Ovary (tissue), 9 donors: Measurements from ENCODE around the gene EEF2K. TPM values are rescaled to one million over a fixed set of nuclear protein-coding genes. Genes with fewer than 3 reads are reported as not detected.
A peak's percentile ranks its signal among the peaks of the same experiment; 100 is the strongest.

ENCODE experiments used
- DNase-seq, 5 donors: peaks; one replicate each; pipeline ENCODE4 v3.0.0-alpha.2; 2019 to 2020
- H3K27ac ChIP-seq, 2 donors: fragments of 200-600 bp; one replicate each; pipeline versions ENCODE4 v1.5.1 to v1.8.0; 2019 to 2022
- H3K27me3 ChIP-seq: fragments of 200-600 bp; one replicate; pipeline ENCODE4 v1.8.0; 2022
- H3K36me3 ChIP-seq: fragments of 200-600 bp; sonication (generic); one replicate; pipeline ENCODE4 v1.5.1; 2019
- H3K4me1 ChIP-seq: one replicate; pipeline ENCODE4 v1.8.1; 2013; ENCODE audit warnings: mild to moderate bottlenecking, moderate library complexity; ENCODE audit not compliant: insufficient read depth
- H3K4me3 ChIP-seq: fragments of 200-600 bp; sonication (generic); one replicate; pipeline ENCODE4 v1.5.1; 2017
- H3K9me3 ChIP-seq, 2 donors: fragments of 200-600 bp in 1 of 2; sonication (generic) in 1 of 2; one replicate each; pipeline versions ENCODE4 v1.5.1 to v1.8.1; 2013 to 2019; ENCODE audit warnings: mild to moderate bottlenecking in 1 of 2, moderate library complexity in 1 of 2
- EP300 ChIP-seq: sonication (generic); formaldehyde crosslinking; IDR thresholded peaks from one replicate; pipeline ENCODE4 v1.6.1; 2017; ENCODE audit warnings: antibody characterized with exemption
- POLR2A ChIP-seq: fragments of 450-650 bp; IDR thresholded peaks from one replicate; pipeline ENCODE4 v1.6.1; 2017; ENCODE audit warnings: antibody characterized with exemption, mild to moderate bottlenecking, moderate library complexity
- WGBS, 3 donors: extraction: QIAGEN DNeasy Blood & Tissue Kit in 1 of 3; methylation state at CpG; one replicate each; pipeline versions ENCODE4 v1.1.5 to v1.1.7; 2013 to 2017; 5-methylcytosine and 5-hydroxymethylcytosine counted together
- intact Hi-C, 4 donors: fragments of 100-400 bp; cut with DNase I; formaldehyde crosslinking; loops; one replicate each; pipeline versions ENCODE4 v1.11.0 to v1.15.1; 2022 to 2023
- polyA plus RNA-seq, 2 donors: library from polyadenylated mRNA; stranded (reverse); fragments of 200-250 nt in 1 of 2; fragments of 350-450 nt in 1 of 2; fragmentation: Illumina TruSeq in 1 of 2; extraction: RNeasy Lipid Tissue Mini Kit (QIAGEN cat#74804) in 1 of 2; gene quantifications; one replicate each; pipeline ENCODE4 v1.2.3, GENCODE V29; 2013 to 2014
- total RNA-seq, 7 donors: library from RNA; depleted of rRNA in 2 of 7; stranded (reverse); fragments of >200 nt in 2 of 7; fragmentation: NEBNext Ultra II Directional in 3 of 7; extraction: Animal tissue kit (Norgen Biotek cat#: 25700) in 3 of 7; gene quantifications; one replicate each; pipeline versions ENCODE4 v1.1.0 to v1.2.4, GENCODE V29; 2016 to 2023
- TF ChIP-seq, protein P1 (sequence below), 3 donors: fragments of 450-650 bp in 2 of 3; fragments of 200-600 bp in 1 of 3; IDR thresholded peaks; one replicate each; pipeline versions ENCODE4 v1.5.1 to v1.8.0; 2016 to 2022; ENCODE audit warnings: antibody characterized with exemption in 3 of 3, mild to moderate bottlenecking in 1 of 3
- donor health status: DM: no; HTN: no; CAD: no; lungs with moderate emphysema.
- donor health status: DM: no; HTN: no; CAD: no.
- donor health status: Bipolar disorder and iron deficiency.
- donor health status: DM: yes; HTN: yes; CAD: no.
- donor health status: DM: no; HTN: no; CAD: no.
- donor health status: DM: yes; HTN: yes; CAD: no.

The EEF2K gene
- total and polyA plus RNA-seq, 9 donors = 8.1 to 37.6 (median 26.0) TPM

DNA sequence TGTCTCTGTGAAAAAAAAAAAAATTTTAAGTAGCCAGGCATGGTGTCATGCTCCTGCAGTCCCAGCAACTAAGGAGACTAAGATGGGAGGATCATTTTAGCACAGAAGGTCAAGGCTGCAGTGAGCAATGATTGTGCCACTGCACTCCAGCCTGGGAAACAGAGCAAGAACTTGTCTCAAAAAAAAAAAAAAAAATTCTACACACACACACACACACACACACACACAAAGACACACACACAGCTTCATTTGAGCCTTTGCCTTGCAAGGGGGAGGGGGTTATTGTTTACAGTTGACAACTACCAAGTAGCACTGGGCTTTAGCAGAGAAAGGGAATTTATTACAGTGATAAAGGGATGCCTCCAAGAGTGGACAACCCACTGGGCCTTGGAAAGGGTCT is 86.2 kb downstream of the EEF2K start:
- H3K27ac ChIP-seq = no peak overlapping the region
- intact Hi-C loops = loop anchor here in 3 of 4 donors (10.0 kb wide), 1 partner anchor 288 kb away; the partner anchor contains the start of genes MOSMO (in 3 of the 3) and PDZD9 (in 3 of the 3)
- H3K9me3 ChIP-seq = no peaks in the 10 kb centered on the region
- no peaks in the 10 kb centered on the region for H3K36me3 ChIP-seq
- no peaks in the 10 kb centered on the region for H3K27me3 ChIP-seq
- TF ChIP-seq EP300 (no peak), POLR2A (no peak)
- TF ChIP-seq, protein P1, sequence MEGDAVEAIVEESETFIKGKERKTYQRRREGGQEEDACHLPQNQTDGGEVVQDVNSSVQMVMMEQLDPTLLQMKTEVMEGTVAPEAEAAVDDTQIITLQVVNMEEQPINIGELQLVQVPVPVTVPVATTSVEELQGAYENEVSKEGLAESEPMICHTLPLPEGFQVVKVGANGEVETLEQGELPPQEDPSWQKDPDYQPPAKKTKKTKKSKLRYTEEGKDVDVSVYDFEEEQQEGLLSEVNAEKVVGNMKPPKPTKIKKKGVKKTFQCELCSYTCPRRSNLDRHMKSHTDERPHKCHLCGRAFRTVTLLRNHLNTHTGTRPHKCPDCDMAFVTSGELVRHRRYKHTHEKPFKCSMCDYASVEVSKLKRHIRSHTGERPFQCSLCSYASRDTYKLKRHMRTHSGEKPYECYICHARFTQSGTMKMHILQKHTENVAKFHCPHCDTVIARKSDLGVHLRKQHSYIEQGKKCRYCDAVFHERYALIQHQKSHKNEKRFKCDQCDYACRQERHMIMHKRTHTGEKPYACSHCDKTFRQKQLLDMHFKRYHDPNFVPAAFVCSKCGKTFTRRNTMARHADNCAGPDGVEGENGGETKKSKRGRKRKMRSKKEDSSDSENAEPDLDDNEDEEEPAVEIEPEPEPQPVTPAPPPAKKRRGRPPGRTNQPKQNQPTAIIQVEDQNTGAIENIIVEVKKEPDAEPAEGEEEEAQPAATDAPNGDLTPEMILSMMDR (IDR thresholded peaks at IDR 0.05) = no peak
- DNase-seq = no peak
- H3K4me1 ChIP-seq = no peaks in the 10 kb centered on the region
- no peak overlapping the region for H3K4me3 ChIP-seq

DNA sequence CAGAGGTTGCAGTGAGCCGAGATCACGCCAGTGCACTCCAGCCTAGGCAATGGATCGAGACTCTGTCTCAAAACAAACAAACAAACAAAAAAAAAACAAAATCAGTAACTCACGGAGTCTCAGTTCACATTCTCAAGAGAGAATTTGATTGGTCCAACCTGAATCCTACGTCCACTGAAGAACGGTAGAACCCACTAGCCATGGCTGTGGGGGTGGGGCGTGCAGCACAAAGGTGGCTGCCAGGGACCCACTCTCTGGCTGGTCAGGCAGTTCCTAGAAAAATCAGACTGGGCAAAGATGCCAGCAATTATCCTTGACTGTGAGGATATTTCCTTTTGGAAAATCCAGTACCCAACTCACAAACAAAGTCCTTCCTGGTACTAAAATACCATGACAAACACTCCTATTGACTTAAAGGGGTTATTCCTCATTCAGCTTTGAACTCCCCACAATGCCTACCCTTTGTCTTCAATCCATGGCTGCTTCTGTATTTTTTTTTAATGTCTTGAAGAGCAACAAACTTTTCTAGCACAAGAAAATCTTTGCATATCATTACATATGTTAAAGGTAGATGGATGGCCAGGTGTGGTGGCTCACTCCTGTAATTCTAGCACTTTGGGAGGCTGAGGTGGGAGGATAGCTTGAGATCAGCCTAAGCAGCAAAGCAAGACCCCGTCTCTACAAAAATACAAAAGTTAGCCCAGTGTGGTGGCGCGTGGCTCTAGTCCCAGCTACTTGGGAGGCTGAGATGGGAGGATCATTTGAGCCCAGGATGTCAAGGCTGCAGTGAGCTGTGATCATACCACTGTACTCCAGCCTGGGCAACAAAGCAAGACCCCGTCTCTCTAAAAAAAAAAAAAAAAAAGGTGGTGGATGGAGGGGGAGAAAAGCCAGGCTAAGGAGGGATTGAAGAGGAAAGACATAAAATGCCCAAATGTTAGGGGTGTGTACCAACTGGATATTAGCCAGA is 87.3 kb downstream of the EEF2K start:
- H3K9me3 ChIP-seq = no peaks in the 10 kb centered on the region
- TF ChIP-seq, protein P1 (IDR thresholded peaks at IDR 0.05) = no peak
- TF ChIP-seq POLR2A (no peak), EP300 (no peak)
- 81 to 89% (median 87%) methylated on average over 11 of the region's 11 CpGs for WGBS, 3 donors
- H3K36me3 ChIP-seq = no peaks in the 10 kb centered on the region
- H3K27ac ChIP-seq = no peak overlapping the region
- no peaks in the 10 kb centered on the region for H3K4me1 ChIP-seq
- no peaks in the 10 kb centered on the region for H3K27me3 ChIP-seq
- no peak overlapping the region for H3K4me3 ChIP-seq
- no peak for DNase-seq
- intact Hi-C loops = loop anchor here in 3 of 4 donors (10.0 kb wide), 1 partner anchor 289 kb away; the partner anchor contains the start of genes MOSMO (in 3 of the 3) and PDZD9 (in 3 of the 3)

DNA sequence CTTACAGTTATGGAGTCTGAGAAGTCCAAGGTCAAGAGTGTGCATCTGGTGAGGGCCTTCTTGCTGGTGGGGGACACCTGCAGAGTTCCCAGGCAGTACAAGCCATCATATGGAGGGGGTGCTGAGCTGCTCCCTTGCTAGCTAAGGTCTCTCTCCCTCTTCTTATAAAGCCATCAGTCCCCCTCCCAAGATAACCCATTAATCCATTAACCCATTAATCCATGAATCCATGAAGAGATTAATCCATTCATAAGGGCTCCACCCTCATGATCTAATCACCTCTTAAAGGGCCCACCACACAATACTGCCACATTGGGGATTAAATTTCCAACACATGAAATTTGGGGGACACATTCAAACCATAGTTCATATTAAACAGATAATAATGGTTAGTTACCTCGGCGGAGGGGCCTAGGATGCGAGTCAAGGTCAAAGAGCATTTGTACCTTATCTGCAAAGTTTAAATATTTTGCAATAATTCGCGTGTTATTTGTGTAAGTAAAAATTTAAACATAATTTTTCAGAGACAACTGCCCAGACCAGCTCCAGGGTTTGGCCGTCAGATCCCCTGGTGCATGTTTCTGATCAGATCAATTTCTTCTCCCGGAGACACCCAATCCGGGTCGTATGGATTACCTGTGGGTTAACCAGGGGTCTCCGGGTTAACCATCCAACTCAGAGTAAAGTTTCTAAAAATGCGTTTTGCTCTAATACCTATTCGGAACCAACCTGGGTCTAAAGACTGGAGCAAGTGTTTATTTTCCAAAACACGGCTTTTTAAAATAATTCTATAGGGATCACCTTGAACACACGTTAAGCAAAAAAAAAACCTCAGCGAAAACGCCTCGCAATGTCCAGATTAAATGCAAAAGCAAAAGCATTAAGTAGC is 90.4 kb downstream of the EEF2K start:
- H3K27ac ChIP-seq = no peak overlapping the region
- H3K4me1 ChIP-seq = no peaks in the 10 kb centered on the region
- no peak for DNase-seq
- H3K9me3 ChIP-seq = no peaks in the 10 kb centered on the region
- WGBS, 3 donors = 0 to 1% (median 1%) methylated on average over 17 of the region's 17 CpGs
- H3K36me3 ChIP-seq = no peaks in the 10 kb centered on the region
- no peaks in the 10 kb centered on the region for H3K27me3 ChIP-seq
- peak overlapping the region; percentile 95 for H3K4me3 ChIP-seq
- intact Hi-C loops = loop anchor here (2.0 to 10.0 kb wide), 5 partner anchors 89 to 344 kb away; partner anchors contain the start of genes MOSMO (in 3 of the 4), PDZD9 (in 3 of the 4), EEF2K (in 2 of the 4) and UQCRC2 (in 1 of the 4)
- TF ChIP-seq EP300 (no peak), POLR2A (no peak)
- TF ChIP-seq, protein P1 (IDR thresholded peaks at IDR 0.05) = no peak
